ENCODE measurements around the gene ADAMTS14.
A peak's percentile ranks its signal among the peaks of the same experiment; 100 is the strongest.
"Not testable (repeated sequence)": the region's sequence is repeated elsewhere in the genome, so short reads cannot be mapped to it uniquely, and the experiment has no call there.

Gene ADAMTS14

DNA sequence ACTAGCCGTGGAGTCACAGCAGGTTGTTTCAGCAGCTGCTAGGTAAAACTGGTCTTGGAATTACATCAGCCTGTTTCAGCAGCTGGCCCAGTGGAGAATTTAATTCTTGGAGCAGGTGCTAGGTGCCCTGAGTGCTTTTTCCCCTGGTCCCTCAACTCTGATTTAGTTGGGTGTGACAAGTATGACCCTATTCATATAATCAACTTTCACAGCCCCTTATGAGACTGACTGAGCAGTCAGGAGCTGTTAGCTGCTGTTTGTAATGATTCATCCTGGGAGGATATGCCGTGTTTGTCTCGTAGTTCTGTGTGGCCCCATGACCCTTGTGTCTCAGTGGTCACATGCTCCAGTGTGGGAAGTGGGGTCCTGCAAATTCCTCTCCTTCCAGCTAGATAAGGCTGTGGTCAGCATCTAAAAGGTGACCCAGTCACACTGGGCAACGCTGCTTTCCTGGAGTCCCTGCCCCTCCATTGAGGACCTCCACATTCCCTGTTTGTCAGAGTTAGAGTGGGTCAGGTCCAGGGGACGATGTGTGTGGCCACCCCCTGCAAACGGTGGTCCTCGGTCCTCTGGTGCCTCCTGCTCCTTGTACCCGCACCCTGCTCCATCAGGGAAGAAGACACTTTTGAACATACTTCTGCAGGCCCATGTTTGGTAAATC lies 84.5 kb downstream of the ADAMTS14 start:
- DNase-seq = peak; percentile 3

DNA sequence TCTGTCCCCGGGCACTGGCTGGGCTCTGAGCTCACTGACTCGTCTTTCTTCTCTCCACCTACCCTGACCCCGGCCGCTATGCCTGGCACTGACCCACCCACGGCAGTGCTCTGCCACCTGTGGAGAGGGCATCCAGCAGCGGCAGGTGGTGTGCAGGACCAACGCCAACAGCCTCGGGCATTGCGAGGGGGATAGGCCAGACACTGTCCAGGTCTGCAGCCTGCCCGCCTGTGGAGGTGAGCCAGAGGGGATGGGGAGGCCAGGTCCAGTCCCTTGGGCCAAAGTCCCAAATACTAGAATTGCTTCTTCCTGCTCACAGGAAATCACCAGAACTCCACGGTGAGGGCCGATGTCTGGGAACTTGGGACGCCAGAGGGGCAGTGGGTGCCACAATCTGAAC lies 85.5 kb downstream of the ADAMTS14 start:
- no peak for DNase-seq

DNA sequence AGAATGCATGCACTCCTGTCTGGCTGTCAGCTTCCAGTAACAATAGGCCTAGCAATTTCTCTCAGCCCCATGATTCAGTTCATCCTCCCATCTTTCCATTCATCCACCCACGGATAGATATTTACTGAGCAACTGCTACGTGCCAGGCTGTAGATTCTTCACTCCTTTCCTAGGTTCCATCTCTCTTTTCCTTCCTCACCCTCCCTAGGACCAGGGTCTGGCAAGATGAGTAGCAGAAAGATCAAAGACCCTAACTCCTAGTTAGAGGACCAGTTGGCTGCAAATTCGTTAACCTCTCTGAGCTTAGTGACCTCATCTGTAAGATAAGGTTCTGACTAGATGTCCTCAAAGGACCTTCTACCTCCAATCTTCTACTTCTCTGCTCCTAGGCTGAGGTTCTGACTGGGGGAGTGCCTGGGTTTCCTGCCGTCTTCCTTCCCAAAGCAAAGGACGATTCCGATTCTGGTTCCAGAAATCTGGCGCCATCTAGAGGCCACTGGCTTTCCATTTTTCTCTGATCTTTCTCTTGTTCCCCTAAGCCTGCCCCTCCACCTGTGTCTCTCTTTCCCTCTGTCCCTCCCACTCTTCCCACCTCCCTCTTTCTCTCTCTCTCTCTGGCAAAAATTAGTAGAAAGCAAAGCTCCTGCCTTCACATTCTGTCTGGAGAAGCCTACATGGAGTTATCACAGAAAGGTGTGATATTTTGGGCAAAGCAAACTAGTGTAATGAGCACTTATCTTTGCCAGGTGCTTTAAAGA lies 86.6 kb downstream of the ADAMTS14 start:
- peak; percentile 65 for DNase-seq

DNA sequence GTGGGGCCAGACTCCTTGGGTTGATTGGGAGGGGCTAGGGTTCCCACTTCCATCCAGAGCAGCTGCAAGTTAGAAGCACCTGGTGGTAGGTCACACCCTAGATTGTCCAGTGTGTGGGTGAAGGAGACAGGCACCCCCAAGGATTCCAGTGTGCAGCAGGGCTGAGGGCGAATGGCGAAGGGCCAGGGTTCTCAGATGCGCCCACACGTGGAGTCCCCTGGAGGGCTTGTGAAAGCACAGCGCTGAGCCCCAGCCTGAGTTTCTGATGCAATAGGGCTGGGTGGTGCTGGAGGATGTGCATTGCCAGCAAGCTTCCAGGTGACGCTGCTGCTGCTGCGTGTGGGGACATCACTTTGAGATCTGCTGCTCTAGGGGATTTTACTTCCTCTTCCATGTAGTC lies 87.5 kb downstream of the ADAMTS14 start:
- DNase-seq = peak; percentile 4

DNA sequence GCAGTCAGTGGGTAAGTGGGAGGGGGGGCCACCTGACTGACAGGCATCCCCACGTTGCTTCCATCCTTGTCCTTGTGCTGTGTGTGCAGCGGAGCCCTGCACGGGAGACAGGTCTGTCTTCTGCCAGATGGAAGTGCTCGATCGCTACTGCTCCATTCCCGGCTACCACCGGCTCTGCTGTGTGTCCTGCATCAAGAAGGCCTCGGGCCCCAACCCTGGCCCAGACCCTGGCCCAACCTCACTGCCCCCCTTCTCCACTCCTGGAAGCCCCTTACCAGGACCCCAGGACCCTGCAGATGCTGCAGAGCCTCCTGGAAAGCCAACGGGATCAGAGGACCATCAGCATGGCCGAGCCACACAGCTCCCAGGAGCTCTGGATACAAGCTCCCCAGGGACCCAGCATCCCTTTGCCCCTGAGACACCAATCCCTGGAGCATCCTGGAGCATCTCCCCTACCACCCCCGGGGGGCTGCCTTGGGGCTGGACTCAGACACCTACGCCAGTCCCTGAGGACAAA lies 88.0 kb downstream of the ADAMTS14 start:
- no peak for DNase-seq

DNA sequence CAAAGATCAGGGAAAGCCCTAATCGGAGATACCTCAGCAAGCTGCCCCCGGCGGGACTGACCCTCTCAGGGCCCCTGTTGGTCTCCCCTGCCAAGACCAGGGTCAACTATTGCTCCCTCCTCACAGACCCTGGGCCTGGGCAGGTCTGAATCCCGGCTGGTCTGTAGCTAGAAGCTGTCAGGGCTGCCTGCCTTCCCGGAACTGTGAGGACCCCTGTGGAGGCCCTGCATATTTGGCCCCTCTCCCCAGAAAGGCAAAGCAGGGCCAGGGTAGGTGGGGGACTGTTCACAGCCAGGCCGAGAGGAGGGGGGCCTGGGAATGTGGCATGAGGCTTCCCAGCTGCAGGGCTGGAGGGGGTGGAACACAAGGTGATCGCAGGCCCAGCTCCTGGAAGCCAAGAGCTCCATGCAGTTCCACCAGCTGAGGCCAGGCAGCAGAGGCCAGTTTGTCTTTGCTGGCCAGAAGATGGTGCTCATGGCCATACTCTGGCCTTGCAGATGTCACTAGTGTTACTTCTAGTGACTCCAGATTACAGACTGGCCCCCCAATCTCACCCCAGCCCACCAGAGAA lies 88.8 kb downstream of the ADAMTS14 start:
- DNase-seq = no peak

DNA sequence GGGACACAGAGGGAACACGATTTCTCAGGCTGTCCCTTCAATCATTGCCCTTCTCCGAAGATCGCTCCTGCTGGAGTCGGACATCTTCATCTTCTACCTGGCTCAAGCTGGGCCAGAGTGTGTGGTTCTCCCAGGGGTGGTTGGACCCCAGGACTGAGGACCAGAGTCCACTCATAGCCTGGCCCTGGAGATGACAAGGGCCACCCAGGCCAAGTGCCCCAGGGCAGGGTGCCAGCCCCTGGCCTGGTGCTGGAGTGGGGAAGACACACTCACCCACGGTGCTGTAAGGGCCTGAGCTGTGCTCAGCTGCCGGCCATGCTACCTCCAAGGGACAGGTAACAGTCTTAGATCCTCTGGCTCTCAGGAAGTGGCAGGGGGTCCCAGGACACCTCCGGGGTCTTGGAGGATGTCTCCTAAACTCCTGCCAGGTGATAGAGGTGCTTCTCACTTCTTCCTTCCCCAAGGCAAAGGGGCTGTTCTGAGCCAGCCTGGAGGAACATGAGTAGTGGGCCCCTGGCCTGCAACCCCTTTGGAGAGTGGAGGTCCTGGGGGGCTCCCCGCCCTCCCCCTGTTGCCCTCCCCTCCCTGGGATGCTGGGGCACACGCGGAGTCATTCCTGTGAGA lies 89.5 kb downstream of the ADAMTS14 start:
- DNase-seq = no peak

DNA sequence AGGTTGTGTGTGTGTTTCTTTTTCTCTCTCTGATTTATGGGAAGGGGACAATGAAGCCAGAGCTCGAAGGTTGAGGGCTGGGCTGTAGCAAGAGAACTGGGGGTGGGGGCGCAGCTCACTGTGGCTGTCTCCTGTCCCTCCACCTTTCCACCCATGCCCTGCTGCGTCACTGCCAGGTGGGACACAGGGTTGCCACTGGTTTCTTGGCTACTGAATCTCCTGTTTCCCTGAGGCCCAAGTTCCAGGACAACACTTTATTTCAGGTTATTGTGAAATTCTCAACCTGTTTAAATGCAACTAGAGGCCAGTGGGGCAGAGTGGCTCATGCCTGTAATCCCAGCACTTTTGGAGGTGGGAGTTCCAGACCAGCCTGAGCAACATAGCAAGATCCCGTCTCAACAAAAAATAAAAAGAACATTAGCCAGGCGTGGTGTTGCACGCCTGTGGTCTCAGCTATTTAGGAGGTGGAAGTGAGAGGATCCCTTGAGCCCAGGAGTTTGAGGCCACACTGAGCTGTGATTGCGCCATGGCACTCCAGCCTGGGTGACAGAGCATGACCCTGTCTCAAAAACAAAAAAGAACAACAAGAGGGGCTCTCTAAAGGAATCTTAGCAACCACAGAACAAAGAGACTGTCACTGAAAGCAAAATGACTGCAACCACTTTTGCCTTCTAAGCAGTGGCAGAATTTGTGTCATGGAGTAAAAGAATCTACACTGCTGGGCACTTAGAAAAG lies 90.3 kb downstream of the ADAMTS14 start:
- no peak for DNase-seq

DNA sequence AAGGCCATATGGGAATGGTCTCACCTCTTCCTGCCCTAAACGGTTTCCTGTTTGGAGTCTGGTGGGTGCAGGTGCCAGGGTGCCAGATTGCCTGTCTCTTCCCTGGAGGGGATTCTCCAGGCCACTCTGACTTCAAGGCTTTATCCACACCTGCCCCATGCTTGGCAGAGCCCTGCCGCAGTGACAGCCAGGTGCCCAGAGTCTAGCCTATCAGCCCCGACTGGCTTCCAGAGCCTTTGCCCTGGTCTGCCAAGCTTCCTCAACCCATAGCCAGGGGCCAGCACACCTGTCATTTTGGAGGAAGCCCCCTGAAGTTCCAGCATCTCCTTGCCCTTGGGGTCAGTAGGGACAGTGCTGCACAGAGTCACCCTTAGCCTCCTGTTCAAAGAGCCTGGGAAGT lies 91.3 kb downstream of the ADAMTS14 start:
- DNase-seq = no peak

DNA sequence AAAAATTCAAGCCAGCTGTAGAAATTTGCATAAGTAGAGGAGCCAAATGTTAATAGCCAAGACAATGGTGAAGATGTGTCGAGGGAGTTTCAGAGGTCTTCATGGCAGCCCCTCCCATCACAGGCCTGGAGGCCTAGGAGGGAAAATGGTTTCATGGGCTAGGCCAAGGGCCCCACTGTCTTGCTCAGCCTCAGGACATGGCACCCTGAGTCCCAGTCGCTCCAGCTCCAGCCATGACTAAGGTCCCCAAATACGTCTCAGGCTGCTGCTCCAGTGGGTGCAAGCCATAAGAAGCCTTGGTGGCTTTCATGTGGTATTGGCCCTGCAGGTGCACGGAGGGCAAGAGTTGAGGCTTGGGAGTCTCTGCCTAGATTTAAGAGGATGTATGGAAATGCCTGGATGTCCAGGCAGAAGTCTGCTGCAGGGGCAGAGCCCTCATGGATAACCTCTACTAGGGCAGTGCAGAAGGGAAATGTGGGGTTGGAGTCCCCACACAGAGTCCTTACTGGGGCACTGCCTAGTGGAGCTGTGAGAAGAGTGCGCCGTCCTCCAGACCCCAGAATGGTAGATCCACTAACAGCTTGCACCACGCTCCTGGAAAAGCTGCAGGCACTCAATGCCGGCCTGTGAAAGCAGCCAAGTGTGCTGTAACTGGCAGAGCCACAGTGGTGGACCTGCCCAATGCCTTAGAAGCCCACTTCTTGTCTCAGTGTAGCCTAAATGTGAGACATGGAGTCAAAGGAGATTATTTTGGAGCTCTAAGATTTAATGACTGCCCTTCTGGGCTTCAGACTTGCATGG lies 93.7 kb downstream of the ADAMTS14 start:
- no peak for DNase-seq

DNA sequence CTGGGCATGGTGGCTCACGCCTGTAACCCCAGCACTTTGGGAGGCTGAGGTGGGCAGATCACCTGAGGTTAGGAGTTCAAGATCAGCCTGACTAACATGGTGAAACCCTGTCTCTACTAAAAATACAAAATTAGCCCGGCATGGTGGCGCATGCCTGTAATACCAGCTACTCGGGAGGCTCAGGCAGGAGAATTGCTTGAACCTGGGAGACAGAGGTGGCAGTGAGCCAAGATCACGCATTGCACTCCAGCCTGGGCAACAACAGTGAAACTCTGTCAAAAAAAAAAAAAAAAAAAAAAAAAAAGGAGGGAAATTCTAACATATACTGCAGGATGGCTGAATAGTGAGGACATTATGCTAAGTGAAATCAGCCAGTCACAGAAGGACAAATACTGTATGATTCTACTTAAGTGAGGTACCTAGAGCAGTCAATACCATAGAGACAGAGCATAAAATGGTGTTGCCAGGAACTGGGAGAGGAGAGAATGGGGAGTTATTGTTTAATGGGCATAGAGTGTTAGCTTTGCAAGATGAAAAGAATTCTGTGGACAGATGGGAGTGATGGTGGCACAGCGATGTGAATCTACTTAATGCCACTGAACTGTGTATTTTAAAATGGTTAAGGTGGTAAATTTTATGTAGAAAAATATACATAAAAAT lies 95.8 kb downstream of the ADAMTS14 start:
- not testable (repeated sequence) for DNase-seq

DNA sequence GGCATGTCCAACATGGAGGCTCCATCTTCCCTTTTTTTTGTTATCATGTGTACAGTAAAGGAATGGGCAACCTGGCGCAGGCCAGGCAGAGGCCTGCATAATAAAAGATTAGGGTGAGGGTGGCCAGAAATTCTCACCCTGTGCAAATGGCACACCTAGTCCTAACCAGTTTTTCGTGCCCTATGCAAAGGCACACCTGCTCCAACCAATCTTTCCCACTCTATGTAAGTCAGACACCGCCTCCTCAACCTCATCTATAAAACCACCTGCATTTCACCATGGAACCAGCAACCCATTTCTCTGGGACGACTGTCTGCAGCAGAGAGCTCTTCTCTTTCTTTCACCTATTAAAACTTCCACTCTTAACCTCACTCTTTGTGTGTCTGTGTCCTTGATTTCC lies 96.8 kb downstream of the ADAMTS14 start:
- DNase-seq = no peak

DNA sequence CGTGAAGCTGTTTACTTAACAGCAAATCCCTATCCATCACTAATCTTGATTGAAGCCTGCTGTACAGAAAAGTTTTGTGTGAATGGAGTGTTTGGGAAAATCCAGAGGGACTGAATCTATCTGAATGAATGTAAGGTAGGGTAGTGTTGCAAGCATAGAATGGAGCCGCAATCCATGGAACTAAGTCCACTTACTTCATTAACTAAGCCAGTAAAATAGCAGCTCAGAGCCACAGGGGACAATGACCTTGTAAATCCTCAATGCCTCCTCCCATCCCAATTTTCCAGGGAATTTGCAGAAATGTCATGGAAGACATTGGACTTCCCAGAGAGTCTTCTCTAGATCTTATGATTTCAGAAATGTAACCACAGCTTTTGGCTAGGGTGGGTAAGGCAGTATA lies 97.7 kb downstream of the ADAMTS14 start:
- DNase-seq = no peak

DNA sequence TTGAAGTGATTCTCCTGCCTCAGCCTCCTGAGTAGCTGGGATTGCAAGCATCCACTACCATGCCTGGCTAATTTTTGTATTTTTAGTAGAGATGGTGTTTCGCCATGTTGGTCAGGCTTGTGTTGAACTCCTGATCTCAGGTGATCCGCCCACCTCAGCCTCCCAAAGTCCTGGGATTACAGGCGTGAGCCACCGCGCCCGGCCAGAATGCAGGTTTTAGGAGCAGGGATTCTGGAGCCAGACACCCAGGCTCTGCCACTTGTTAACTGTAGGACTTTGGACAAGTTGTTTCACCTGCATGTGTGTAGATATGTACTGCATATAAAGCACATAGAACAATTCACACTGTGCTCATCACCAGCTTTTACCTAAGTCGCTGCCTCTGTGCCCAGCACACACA lies 98.2 kb downstream of the ADAMTS14 start:
- not testable (repeated sequence) for DNase-seq

DNA sequence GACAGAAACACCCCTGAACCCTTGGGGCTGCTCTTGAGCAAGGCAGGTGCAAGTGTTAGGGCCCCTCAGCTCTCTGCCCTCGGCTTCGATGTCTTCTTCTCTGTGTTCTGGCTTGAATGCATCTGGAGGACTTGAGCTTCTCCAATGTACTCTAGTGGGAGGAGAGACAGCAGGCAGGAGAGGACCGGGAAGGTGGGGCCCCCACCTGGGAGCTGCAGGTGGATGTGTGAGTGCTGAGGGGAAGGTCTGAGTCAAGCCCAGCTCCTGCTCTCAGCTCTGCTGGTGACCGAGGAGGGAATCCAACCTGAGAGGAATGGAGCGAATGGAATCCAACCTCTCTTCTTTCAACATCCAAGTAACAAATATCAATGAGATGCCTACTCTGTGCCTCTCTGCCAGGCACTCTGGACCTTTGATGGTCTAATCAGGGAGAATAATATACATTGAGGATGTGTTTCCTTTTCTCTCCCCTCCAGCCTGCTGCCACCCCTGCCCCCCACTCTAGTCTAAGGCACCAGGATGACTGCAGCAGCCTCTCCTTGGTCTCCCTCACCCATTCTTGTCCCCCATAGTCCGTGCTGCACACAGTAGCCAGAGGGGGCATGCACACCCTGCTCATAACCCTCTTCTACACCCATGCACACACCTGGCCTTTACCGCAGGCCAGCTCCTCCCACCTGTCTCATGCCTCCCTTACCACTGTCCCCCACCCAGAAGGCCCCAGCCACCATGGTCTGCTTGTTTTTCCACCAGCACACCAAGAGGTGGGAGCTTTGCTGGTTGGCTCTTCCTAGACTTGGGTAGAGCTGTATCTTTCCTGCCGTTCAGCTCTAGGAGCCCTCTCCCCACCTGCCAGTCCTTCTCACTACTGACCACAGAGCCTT lies 99.2 kb downstream of the ADAMTS14 start:
- no peak for DNase-seq

DNA sequence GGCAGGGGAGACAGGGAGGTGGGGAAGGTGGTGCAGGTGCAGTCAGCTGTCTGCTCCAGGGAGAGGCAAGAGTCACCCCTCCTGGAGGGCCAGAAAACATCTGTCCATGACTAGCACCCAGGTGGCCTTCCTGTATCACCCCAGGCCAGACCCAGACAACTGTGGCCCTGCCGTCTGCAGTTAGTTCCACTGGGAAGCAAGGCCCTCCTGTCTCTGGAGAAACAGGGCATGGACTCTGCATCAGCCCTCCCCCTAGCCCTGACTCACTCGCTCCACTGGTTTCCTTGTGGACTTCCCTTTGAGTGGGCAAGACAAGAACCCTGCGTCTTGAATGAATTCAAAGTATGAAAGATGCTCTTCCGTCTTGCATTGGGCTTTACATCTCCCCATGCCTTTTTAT lies 100.3 kb downstream of the ADAMTS14 start:
- DNase-seq = no peak

DNA sequence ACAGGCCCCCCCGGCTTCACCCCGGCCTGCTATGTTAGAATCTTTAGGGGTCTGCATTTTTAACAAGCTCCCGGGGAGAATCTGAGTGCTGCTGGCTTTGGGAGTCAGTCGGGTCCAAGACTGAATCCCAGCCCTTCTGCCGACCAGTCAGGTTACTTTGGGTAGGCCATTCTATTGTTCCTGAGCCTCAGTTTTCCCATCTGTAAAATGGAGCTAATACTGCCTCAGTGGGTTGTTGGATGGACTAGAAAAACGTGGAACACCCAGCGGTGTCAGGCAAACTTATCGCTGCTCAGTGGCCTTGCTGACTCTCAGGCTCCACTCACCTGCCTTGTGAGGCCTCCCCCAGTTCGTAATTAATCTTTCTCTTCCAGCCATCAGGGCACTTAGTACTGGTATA lies 101.2 kb downstream of the ADAMTS14 start:
- no peak for DNase-seq

DNA sequence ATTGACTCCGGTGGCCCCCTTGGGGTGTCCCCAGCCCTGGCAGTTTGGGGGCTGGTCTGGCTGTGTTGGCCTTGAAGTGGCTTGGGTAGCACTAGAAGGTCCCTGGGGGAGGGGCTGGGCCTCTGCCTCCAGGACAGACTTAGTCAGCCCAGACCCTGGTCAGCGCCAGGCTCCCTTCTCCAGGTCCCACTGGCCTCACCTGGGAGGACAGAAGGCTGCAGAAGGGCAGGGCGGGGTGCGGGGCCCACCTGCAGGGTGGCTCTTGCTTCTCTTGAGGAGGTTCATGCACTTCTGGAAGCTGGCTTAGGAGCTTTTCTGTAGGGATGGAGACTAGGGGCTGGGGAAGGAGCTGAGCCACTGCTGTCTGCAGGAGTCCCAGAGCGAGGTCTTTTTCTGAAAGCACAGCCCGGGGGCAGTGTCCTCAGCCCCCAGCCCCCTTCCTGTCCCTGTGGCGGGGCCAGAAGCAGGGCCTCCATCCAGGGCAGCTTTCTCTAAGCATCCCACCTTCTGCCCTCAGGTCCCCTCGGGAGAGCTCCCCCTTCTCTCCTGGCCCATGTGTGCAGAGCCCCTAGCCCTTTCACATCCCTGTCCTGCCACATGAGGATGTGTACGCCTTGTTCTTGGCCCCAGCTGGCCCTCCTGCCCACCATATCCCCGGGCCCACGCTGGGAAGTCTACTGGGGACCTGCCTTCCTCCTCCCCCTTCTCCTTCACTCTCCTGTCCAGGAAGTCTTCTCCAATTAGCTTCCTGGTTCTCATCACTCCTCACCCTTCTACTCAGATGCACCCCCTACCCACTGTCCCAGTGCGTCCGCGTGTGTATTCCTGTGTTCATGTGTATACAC lies 101.9 kb downstream of the ADAMTS14 start:
- DNase-seq = no peak
